NCI-H128 (cell line): Measurements from ENCODE around the gene OTUD3.
"Not testable (repeated sequence)": the region's sequence is repeated elsewhere in the genome, so short reads cannot be mapped to it uniquely, and the experiment has no call there.

ENCODE experiments used
- DNase-seq: peaks from one replicate; lab custom pipeline; 2025; ENCODE audit not compliant: unreplicated experiment; lab: John Stamatoyannopoulos, UW

The OTUD3 gene, protein sequence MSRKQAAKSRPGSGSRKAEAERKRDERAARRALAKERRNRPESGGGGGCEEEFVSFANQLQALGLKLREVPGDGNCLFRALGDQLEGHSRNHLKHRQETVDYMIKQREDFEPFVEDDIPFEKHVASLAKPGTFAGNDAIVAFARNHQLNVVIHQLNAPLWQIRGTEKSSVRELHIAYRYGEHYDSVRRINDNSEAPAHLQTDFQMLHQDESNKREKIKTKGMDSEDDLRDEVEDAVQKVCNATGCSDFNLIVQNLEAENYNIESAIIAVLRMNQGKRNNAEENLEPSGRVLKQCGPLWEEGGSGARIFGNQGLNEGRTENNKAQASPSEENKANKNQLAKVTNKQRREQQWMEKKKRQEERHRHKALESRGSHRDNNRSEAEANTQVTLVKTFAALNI

DNA sequence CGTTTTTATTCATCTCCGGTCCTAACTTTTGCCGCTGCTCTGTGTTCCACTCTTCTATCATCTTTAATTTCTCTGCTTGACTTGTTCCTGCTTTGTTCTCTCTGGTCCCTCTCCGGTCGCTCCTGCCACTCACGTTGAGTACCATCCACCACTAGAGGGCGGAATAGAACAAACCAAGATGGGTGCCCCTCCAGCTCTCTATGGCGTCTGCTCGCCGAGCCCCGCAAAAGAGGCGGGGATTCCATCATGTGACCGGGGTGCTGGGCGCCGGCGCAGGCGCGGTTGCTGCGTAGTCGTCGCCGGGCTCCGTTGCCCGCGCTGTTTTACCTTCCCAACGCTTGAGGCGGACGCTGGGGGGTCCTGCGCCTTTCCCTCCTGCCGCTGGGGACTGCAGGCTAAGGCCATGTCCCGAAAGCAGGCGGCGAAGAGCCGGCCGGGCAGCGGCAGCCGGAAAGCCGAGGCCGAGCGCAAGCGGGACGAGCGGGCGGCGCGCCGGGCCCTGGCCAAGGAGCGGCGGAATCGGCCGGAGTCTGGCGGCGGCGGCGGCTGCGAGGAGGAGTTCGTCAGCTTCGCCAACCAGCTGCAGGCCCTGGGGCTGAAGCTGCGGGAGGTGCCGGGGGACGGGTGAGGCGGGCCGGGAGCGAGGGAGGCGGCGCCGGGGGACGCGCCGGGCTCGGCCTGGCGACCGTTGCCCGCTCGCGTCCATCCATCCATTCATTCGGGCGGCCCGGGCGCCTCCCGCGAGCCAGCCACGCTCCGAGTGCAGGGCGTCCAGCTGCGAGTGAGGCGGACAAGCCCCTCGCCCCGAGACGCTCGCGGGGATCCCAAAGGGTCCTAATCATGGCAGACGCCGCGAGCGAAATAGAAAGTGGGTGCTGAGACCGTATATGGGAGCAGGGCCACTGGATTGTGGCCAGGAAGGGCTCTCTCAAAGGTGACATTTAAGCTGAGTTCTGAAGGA, at the start of gene OTUD3:
Gene OTUD3 (plus strand): TSS at position 285 of the 961 bp plus-strand sequence. CDS start 119 bp downstream, at position 404.
- peak; percentile 99 for DNase-seq

DNA sequence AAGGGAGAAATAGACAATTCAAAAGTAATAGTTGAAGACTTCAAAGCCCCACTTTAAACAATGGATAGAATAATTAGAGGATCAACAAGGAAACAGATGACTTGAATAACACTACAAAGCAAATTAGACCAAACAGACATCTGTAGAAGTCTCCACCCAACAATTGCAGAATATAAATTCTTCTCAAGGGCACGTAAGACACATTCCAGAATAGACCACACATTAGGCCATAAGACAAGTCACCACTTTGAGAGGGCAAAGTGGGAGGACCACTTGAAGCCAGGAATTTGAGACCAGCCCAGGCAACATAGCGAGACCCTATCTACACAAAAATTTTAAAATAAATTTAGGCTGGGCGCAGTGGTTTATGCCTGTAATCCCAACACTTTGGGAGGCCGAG, 46.6 kb upstream of the OTUD3 start:
- no peak for DNase-seq

DNA sequence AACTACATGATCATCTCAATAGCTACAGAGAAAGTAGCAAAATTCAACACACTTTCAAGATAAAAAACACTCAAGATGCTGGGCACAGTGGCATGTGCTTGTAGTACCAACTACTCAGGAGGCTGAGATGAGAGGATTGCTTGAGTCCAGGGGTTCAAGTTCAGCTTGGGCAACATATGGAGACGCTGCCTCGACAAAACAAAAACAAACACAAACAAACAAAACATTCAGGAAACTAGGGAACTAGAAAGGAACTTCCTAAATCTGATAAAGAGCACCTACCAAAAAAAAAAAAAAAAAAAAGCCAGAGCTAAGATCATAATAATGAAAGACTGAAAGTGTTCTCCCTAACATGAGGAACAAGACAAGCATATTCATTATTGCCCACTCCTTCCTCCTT, 44.3 kb upstream of the OTUD3 start:
- DNase-seq, result no peak

DNA sequence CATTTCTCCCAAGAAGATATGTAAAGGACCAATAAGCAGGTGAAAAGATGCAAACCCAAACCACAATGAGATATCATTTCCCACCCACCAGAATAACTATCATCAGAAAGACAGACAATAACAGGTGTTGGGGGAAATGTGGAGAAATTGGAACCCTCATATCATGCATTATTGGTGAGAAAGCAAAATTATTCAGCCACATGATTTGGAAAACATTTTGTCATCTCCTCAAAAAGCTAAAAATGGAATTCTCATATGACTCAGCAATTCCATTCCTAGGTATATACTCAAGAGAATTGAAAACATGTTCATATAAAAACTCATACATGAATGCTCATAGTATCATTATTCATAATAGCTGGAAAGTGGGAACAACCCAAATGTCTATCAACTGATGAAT, 42.0 kb upstream of the OTUD3 start:
- DNase-seq, result no peak

DNA sequence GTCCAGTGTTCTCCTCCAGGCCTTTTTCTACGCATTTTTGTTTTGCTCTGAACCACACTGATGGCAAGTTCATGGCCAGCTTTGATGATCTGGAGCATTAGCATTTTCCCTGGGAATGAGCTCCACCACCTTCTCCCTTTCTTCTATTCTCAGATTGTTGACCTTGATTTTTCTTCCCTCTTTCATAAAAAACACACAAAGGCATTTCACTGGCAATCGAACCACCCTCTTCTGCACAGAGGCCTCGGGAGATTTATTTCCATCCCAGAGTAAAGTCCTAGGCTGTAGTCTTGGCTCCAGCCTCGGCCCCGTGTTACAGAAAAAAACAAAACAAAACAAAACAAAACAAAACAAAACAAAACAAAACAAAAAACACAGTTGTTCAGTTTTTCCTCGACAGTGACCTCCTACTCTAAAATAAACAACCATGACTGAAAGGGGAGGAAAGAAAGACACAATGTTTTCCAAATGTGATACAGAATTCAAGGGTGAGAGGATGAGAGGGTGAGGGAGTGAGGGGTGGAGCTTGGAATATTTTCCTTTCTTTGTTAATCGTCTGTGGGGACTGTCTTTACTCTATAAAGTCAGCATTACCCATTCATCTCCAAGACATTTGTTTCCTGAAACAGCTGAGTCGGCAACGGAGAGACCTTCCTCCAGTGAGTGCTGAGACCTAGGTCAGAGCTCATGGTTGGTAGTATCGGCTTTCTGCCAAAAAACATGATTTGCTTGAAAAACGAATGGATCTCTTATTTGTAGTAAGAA, 37.3 kb upstream of the OTUD3 start:
- DNase-seq, result no peak

DNA sequence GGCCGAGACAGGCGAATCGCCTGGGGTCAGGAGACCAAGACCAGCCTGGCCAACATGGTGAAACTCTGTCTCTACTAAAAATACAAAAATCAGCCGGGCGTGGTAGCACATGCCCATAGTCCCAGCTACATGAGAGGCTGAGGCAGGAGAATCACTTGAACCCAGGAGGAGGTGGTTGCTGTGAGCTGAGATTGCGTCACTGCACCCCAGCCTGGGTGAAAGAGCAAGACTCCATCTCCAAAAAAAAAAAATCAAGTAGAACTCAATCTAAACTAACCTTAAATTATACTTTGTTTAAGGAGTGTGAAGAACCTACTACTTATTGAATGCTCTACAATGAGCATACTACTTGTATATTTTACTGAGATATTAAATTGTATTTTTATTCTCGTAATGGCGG, 36.6 kb upstream of the OTUD3 start:
- no peak for DNase-seq

DNA sequence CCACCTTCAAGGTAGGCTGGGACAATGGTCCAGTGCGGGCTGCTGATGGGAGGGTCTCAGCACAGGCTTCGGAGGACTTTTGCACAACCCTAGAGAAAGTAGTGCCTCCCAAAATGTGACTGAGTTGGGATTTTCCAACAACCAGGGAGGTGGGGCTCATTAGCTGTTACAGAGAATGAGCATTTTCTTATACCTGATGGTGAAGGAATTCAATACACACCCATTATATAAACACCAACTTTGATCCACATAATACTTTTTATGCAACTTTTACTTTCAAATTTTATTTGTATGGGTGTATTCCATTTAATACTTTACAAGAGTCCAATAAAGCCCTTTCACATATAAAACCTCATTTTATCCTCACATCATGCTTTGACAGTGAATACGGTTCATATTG, 35.9 kb upstream of the OTUD3 start:
- no peak for DNase-seq

DNA sequence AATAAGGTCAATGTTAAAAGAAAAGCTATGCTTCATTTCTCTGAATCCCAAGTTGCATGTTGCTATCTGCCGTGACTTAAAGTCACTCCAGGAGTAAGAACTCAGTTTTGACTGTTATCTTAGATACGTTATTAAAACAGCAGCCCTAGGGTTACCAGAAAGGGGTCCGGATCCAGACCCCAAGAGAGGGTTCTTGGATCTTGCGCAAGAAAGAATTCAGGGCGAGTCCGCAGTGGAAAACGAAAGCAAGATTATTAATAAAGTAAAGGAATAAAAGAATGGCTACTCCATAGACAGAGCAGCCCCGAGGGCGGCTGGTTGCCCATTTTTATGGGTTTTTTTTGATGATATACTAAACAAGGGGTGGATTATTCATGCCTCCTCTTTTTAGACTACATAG, 34.9 kb upstream of the OTUD3 start:
- DNase-seq, result not testable (repeated sequence)

DNA sequence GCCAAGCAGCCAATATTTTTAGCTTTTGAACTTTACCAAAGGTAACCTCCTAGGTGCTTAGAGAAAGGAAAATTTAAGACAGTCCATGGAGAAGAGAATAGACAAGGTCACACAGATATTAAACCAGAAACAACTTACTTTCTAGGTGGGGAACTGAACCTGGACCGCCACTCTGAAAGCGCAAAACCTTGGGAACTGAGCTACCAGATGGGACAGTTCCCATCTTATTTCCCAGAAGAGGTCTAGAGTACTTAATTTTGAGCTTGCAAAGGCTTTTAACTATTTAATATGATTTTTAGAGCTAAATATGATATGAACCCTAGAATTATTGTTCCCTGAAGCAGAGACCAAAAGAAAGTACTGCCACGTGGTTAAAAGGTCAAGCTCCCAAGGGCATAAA, 32.9 kb upstream of the OTUD3 start:
- not testable (repeated sequence) for DNase-seq

DNA sequence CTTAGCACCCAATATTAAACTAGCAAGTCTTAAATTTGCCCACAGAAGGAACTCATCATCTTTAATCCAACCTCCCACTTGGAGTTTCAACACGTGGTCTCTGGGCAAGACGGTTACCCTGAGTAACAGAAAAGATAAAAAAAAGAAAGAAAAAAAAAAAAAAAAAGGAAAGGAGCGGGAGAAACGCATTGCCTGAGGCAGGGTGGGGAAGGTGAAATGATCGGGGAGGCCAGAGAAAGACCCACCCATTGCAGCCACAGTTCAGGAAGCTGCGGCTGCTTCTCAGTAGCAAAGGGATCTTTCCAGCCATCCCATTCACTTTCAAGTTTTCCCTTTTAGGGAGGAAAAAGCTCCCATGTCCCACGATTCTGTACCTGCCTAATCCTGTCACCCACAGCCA, 32.0 kb upstream of the OTUD3 start:
- DNase-seq, result no peak

DNA sequence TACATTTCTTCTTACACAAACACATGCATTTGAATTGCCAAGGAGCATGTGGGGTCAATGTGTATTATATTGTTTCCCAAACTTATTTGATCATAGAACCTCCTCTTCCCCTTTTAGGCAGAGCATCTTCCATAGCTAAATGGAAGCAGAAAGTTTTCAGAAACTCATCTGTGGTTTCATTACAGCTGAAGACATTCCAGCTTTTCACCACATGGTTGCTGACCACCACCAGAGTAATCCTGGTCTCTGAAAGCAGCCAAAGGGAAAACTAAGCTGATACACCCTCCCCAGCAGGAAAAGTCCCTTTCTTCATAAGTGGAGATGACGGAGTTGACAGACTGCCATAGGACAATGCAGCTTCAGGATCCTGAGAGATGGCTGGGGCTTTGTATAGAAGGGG, 30.2 kb upstream of the OTUD3 start:
- DNase-seq, result no peak

DNA sequence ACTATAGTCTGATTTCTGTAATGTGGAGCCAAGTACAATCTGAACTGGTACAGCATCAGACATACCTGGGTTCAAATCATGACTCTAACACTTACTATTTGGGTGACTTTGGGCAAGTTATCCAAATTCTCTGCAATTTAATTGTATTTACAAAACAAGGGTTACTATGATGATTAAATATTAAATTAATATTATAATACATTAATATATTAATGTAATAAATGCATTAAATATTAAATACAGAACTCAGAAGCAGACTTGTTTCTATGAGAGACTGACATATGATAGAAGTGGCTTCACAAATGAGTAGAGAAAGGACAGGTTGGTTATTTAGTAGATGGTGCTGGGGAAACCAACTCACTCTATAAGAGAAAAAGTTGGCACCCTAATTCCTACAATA, 27.3 kb upstream of the OTUD3 start:
- no peak for DNase-seq

DNA sequence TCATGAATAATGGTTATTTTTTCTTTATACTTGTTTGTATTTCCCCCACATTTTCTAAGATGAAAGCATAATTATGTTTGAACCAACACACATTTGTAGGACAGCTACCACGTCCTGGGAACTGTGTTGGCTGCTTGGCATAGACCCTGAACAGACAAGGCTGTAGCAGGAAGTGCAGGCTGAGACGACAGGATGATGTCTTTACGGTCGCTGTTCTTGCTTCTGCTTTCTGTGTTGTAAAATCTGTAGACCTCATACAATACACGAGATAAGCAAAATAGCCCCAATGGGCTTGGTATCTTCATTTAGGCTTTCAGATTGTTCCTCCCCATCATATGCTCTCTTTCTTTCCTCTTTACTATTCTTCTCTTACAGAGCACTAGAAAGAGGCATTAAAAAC, 23.3 kb upstream of the OTUD3 start:
- DNase-seq, result no peak

DNA sequence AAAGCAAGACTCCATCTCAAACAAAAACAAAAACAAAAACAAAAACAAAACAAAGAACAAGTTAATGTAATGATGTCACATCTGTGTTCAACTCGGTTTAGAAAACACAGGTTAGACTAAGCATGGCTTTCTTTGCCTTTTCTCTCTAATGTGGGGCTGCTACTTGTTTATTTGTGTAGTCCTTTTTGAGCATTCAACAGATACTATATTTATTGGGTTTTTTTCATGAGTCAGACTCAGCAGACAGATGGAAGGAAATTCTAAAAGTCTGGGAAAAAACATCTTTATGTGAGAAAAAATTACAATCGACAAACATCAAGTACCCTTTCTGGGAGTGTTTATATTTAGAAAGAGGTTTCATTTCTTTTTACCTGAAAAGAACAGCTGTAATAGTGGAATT, 22.3 kb upstream of the OTUD3 start:
- no peak for DNase-seq

DNA sequence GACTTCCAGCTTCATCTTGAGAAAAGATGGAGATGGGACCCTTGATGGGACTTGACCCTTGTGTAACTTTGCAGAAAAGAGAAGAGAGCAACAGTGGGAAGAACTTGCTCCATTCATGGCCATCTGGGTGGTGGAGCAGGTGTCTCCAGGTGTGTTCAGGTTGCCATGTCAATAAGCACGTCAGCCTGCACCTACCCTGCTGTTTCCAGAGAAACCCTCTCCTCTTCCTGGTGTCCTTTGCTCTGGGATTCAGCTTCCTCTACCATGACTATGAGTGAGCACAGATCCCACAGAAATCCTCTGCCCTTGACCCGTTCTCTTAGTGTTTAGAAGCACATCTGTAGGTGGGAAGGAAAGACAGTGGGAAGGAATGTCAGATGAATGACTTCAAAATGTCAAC, 21.8 kb upstream of the OTUD3 start:
- DNase-seq, result no peak

DNA sequence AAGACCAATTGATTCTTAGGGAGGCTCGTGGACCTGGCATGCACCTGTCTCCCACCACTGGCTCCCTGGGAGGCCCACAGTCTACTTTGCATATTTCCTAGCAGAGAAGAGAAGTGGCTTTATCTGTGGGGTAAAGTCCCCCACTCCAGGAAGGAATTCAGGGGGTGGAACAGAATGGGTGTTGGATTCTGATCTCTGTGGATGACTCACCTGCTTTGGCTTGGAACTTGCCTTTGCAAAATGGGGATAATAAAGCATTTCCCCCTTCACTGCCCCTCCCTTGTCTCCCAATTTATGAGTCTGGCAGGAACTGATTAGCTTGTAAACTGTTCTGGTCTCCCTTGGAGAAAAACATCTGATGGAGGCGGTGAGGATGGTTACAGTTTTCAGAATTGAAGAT, 21.2 kb upstream of the OTUD3 start:
- DNase-seq, result no peak

DNA sequence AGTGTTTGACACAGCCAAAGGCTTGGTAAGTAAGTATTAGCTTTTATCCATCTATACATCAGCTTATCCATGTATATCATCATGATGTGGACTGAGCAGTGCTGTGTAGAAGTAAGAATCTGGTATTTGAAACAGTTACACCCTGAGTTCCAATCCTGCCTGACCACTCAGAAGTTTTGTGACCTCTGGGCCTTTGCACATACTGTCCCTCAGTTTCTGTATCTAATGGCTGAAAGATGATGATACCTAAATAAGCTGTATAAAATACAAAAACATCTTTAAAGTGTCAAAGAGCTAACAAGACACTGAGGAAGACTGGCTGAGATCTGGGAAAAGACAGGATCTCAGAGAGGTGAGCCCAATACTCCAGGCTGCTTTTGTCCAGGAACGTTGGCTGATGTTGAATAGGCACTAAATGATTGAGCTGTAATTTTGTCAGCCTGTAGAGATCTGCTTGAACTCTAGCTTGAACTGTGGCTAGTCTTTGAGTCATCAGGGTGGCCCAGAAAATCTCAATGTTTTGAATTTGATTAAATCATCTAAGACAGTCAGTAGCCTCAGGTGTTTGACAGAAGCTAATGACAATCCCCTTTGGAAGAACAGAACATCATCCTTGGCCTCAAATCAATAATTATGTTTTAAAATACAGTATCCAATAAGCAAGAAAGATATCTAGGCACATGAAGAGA, 20.2 kb upstream of the OTUD3 start:
- no peak for DNase-seq

DNA sequence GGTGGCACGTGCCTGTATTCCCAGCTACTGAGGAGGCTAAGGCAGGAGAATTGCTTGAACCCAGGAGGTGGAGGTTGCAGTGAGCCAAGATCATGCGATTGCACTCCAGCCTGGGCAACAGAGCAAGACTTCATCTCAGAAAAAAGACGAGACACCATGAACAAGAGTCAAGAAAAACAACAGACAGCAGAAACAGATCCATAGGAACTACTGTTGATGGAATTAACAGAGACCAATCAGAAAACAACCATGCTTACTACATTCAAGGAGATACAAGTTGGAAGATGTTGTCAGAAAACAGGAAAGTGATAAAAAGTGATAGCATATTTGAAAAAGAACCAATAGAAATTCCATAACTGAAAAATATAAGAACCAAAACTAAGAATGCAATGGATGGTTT, 19.3 kb upstream of the OTUD3 start:
- no peak for DNase-seq

DNA sequence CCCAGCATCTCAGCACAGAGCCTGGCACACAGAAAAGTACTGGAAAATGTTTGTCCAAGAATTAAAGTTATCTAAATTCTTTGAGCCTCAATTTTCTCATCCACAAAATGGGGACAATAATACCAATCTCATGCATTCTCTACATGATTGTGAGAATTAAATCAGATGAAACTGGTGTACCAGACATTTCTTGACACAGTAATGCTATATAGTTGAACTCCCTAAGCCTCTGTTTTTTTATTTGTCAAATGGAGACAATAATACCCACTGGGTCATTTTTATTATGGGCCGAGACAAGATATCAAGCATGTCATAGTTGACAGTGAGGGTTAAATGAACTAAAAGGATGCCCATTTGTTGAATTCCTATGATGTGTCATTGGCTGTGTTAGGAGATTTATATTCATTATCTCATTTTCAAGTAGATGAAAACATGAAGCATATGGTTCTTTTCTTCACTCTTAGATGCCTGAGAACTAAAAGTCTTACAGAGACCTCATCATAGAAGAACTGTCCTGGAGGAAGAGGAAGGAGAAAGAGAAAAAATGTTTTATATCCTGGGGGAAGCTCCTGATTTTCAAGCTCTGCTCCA, 17.5 kb upstream of the OTUD3 start:
- no peak for DNase-seq

DNA sequence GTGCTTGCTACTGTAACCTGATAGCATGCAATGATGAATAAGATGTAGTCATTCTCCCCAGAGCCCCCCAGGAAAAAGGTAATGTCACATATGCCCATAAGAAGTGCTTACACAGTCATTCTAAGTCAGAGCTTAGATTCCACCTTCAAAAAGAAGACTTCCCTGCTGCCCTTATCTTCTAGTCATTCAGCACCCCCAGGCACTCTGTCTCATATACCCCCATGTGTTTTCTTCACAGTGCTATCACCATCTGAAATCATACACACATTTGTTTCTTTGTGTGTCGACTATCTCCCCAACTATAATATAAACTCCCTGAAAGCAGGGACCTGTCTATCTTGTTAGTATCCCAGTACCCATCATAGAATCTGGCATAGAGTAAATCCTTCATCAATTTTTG, 16.2 kb upstream of the OTUD3 start:
- no peak for DNase-seq
